ENCODE data around the gene CRHR2. TPM values are rescaled to one million over a fixed set of nuclear protein-coding genes. Genes with fewer than 3 reads are reported as not detected.

The CRHR2 gene
- total and polyA plus RNA-seq, 11 donors = 0.06 to 1.6 (median 0.71) TPM; not detected in 1

DNA sequence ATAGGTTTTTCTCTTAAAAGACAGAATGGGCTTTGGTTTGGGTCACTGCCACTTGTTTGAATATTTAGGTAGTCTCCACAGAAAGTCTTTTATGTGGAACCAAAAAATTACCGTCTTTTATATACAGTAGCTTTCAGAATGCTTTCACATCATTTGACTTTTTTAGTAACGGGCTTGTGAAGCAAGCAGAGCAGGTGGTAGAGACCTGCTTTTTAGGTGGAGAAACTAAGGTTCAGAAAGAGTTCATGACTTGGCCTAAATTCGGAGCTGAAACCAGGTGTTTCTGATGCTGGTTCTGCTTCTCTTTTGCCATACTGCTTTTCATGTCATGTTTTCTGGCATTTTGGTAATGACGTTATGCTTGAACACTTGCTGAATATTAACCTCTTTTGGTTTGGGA, 51.3 kb downstream of the CRHR2 start:
- TF ChIP-seq POLR2A (IDR thresholded peaks at IDR 0.05) = no peak
- TF ChIP-seq, protein P1, sequence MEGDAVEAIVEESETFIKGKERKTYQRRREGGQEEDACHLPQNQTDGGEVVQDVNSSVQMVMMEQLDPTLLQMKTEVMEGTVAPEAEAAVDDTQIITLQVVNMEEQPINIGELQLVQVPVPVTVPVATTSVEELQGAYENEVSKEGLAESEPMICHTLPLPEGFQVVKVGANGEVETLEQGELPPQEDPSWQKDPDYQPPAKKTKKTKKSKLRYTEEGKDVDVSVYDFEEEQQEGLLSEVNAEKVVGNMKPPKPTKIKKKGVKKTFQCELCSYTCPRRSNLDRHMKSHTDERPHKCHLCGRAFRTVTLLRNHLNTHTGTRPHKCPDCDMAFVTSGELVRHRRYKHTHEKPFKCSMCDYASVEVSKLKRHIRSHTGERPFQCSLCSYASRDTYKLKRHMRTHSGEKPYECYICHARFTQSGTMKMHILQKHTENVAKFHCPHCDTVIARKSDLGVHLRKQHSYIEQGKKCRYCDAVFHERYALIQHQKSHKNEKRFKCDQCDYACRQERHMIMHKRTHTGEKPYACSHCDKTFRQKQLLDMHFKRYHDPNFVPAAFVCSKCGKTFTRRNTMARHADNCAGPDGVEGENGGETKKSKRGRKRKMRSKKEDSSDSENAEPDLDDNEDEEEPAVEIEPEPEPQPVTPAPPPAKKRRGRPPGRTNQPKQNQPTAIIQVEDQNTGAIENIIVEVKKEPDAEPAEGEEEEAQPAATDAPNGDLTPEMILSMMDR (IDR thresholded peaks at IDR 0.05) = no peak
- no peaks in the 10 kb centered on the region for H3K27me3 ChIP-seq
- no peak overlapping the region for H3K4me3 ChIP-seq
- no peaks in the 10 kb centered on the region for H3K9me3 ChIP-seq
- WGBS, 4 donors = 95 to 98% (median 97%) methylated on average over 4 of the region's 4 CpGs
- no peaks in the 10 kb centered on the region for H3K4me1 ChIP-seq
- H3K27ac ChIP-seq = no peak overlapping the region
- H3K36me3 ChIP-seq = peaks cover 0 to 100% (median 92%) of the 10 kb centered on the region in 9 donors
- ATAC-seq (no peak), DNase-seq (no peak)
- intact Hi-C loops (cut with DNase I) = no loop called here

GRCh38 chr7:30627026-30627425, 55.2 kb downstream of the CRHR2 start:
- peak in 1 of 4 donors; percentile 18 for ATAC-seq
- intact Hi-C loops (cut with DNase I) = loop anchor here in 7 of 10 donors (2.0 to 10.0 kb wide), 4 partner anchors 108 to 115 kb away; no protein-coding TSS in a partner anchor
- no peaks in the 10 kb centered on the region for H3K4me1 ChIP-seq
- 94 to 99% (median 96%) methylated on average over 4 of the region's 4 CpGs for WGBS, 4 donors
- DNase-seq = no peak
- no peaks in the 10 kb centered on the region for H3K27me3 ChIP-seq
- no peak overlapping the region for H3K27ac ChIP-seq
- TF ChIP-seq POLR2A (IDR thresholded peaks at IDR 0.05) = no peak
- TF ChIP-seq, protein P1 (IDR thresholded peaks at IDR 0.05) = no peak
- H3K4me3 ChIP-seq = no peak overlapping the region
- peaks cover 2 to 100% (median 99%) of the 10 kb centered on the region in 9 donors for H3K36me3 ChIP-seq
- H3K9me3 ChIP-seq = no peaks in the 10 kb centered on the region

DNA sequence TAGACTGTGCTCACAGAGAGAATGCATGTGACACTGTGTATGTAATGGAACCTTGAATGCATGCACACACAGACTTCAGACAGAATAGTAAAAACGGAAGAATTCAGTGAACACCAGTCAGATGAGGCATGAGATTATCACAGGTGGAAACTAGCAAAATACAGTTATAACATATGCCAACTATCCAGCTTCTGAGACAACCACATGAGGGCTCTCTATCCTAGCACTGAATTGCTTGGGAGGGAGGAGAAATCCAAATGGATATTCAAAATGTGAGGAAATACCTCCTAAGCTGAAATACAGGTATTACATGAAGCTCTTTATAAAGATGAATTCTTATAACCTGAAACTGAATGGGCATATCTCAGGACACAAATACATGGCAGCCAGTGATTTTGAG, 57.0 kb downstream of the CRHR2 start:
- Histone ChIP-seq H3K27me3 (no peaks in the 10 kb centered on the region), H3K4me1 (no peaks in the 10 kb centered on the region), H3K9me3 (no peaks in the 10 kb centered on the region), H3K4me3 (no peak overlapping the region), H3K27ac (no peak overlapping the region), H3K36me3 (peaks cover 2 to 100% (median 100%) of the 10 kb centered on the region in 9 donors)
- DNase-seq = no peak
- TF ChIP-seq, protein P1 (IDR thresholded peaks at IDR 0.05) = peak in 7 of 12 donors; percentile 15 to 46 (median 22)
- no peak for TF ChIP-seq POLR2A (IDR thresholded peaks at IDR 0.05)
- ATAC-seq = no peak
- intact Hi-C loops (cut with DNase I) = loop anchor here in 6 of 10 donors (5.0 to 10.0 kb wide), 3 partner anchors 110 to 117 kb away; no protein-coding TSS in a partner anchor
- 80 to 86% (median 86%) methylated on average over 1 of the region's 1 CpG for whole genome bisulfite sequencing, 4 donors

GRCh38 chr7:30618961-30619360, 63.3 kb downstream of the CRHR2 start:
- H3K9me3 ChIP-seq = no peaks in the 10 kb centered on the region
- no peak overlapping the region for H3K27ac ChIP-seq
- intact Hi-C loops (cut with DNase I) = loop anchor here in 1 of 10 donors (10.0 kb wide), 1 partner anchor 116 kb away; no protein-coding TSS in a partner anchor
- no peak overlapping the region for H3K4me3 ChIP-seq
- ATAC-seq = no peak
- H3K27me3 ChIP-seq = no peaks in the 10 kb centered on the region
- TF ChIP-seq, protein P1 (IDR thresholded peaks at IDR 0.05) = no peak
- TF ChIP-seq POLR2A (IDR thresholded peaks at IDR 0.05) = no peak
- DNase-seq = no peak
- H3K36me3 ChIP-seq = peaks cover 0 to 100% (median 90%) of the 10 kb centered on the region in 9 donors
- 46 to 68% (median 54%) methylated on average over 1 of the region's 1 CpG for WGBS, 4 donors
- no peaks in the 10 kb centered on the region for H3K4me1 ChIP-seq

Data from heart left ventricle (tissue), 16 donors.